NCI-H1417 (cell line): ENCODE results near the gene ACLY.
"Not testable (repeated sequence)": the region's sequence is repeated elsewhere in the genome, so short reads cannot be mapped to it uniquely, and the experiment has no call there.

Experiments
- DNase-seq, 3 experiments: peaks; one replicate each; lab custom pipeline; 2025; lab: John Stamatoyannopoulos, UW

The ACLY gene

GRCh38 chr17:41939693-41940090 is 20.9 kb upstream of the ACLY start:
- DNase-seq = no peak

GRCh38 chr17:41939044-41939692 is 20.4 kb upstream of the ACLY start:
- no peak for DNase-seq

- DNase-seq = no peak
Measured at GRCh38 chr17:41937970-41938954, 19.5 kb upstream of the ACLY start.

DNA sequence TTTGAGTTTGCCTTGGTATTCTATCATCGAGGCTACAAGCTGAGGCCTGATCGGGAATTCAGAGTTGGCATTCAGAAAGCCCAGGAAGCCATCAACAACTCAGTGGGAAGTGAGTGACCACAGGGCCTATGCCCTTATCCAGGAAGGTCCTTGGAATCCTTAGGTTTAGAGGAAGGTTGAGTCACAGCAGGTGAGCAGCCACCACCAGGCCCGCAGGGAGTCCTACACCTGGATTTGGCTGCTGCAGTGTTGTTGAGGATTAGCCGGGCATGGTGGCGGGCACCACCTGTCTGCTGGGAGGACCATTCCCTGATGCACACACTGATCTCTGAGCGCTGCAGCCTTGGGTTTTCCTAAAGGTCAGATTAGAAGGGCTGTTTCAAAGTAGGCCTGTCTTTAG is 16.9 kb upstream of the ACLY start:
- no peak for DNase-seq

DNA sequence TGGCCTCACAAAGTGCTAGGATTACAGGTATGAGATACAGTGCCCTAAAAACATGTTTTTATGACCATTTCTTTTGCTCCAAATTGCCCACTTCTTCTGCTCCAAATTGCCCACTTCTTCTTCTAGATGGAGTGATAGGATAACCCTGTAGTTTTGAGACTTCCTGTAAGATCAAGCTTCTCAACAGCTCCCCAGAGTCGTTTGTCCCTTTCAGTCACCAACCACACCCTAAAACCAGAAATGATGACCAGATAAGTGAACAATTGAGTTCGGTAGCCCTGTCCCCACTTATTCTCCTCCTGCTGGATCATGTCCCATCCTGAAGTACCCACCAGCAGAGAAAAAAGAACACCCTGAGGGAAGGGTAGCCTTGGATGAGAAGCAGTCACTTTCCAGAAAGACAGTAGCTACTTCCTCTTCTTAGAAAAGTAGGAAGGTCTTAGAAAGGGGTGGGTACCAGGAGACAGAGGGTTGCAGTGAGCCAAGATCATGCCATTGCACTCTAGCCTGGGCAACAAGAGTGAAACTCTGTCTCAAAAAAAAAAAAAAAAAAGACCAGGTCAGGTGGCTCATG is 14.2 kb upstream of the ACLY start:
- no peak for DNase-seq

DNA sequence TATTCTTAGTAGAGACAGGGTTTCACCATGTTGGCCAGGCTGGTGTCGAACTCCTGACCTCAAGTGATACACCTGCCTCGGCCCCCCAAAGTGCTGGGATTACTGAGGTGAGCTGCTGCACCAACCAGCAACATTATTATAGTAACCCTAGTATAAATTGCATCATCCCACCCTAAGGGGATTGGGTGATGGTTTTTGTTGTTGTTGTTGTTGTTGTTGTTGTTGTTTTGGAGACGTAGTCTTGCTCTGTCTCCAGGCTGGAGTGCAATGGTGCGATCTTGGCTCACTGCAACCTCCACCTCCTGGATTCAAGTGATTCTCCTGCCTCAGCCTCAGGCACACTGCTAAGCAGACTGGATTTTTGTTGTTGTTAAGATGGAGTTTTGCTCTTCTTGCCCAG is 13.0 kb upstream of the ACLY start:
- not testable (repeated sequence) for DNase-seq

DNA sequence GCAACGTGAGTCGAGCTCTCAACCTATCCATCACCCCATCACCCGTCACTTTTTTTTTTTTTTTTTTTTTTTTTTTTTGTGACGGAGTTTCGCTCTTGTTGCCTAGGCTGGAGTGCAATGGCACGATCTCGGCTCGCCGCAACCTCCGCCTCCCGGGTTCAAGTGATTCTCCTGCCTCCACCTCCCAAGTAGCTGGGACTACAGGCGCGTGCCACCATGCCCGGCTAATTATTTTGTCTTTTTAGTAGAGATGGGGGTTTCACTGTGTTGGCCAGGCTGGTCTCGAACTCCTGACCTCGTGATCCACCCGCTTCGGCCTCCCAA is 12.0 kb upstream of the ACLY start:
- DNase-seq = not testable (repeated sequence)

- DNase-seq = peak; percentile 94 to 97 (median 94)
Measured at GRCh38 chr17:41930009-41930832, 11.5 kb upstream of the ACLY start, which contains the start of gene ODAD4. TSS of gene ODAD4 (plus strand) at chr17:41930617. CDS start at chr17:41930724, 107 bp downstream.

DNA sequence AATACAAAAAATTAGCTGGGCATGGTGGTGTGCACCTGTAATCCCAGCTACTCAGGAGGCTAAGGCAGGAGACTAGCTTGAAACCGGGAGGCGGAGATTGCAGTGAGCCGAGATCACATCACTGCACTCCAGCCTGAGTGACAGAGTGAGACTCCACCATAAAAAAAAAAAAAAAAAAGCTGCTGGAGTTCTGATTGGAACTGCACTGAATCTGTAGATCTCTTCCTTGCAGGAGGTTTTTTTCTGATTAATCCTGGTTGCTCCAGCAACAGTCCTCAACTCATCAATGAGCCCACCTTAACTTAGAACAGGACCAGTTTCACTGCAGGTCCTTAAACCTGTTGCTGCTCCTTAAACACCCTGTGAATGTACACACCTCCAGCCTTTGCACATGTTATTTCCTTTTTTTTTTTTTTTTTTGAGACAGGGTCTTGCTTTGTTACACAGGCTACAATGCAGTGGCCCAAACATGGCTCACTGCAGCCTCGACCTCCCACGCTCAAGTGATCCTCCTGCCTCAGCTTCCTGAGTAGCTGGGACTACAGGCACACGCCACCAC is 10.0 kb upstream of the ACLY start:
- no peak for DNase-seq

GRCh38 chr17:41925991-41926590 is 7.3 kb upstream of the ACLY start:
- no peak for DNase-seq

GRCh38 chr17:41920580-41920955 is 1.8 kb upstream of the ACLY start:
- DNase-seq = no peak

GRCh38 chr17:41919840-41920579 is 1.3 kb upstream of the ACLY start:
- no peak for DNase-seq

DNA sequence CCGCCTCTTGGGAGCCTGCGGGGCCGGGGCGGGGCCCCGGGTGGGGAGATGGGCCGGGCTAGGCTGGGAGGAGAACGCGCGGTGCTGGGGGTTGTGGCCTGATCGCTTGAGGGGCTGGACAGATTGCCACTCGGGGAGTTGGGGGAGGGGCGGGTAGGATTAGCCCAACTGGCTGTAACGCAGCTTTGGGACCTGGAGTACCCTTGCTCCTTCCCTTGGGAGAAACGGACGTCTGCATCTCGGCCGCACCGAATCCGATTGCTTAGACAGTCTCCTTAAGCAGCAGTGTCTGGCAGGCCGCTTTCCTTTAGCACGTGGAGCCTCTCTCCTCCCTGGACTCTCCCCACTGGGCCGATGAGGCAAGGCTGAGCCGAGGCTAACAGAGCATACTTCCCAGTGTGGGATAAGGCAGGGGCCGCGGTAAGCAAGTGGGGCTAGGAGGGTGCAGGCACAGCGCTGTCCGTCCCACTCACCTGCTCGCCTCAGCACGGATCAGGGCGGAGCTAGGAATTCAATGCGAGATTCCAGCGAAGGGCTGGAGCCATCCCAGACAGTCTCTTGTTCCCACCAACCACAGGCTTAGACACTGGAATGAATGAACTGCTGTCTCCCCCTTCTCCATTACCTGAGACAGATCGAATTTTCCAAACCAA is 540 bp upstream of the ACLY start:
- DNase-seq = peak in 1 of 3 experiments; percentile 67

- peak; percentile 46 to 76 (median 76) for DNase-seq
Measured at GRCh38 chr17:41917679-41918313, 955 bp downstream of the ACLY start.

- DNase-seq = no peak
Measured at GRCh38 chr17:41917192-41917591, 1.6 kb downstream of the ACLY start.

DNA sequence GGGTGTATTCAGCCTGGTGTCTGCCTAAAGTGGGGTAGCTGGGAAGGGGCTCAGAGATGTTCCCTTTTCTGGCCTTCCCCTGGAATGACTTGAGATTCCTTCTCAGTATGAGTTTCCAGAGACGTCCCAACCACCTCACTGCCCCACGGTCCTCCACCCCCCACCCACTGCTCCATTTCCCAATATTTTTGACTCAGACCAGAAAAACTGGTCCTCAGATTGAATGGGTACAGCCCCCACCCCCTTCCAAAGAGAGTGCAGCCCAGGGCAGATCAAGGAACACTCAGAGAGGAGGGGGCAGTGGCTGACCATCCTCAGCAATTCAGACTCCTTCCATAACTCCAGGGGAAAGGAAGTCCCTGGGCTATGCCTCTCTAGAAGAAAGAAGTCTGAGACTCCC is 3.2 kb downstream of the ACLY start:
- DNase-seq = no peak

- no peak for DNase-seq
Measured at GRCh38 chr17:41915020-41915419, 3.7 kb downstream of the ACLY start.

GRCh38 chr17:41914358-41914766 is 4.4 kb downstream of the ACLY start:
- no peak for DNase-seq

GRCh38 chr17:41913798-41914197 is 5.0 kb downstream of the ACLY start:
- no peak for DNase-seq

- no peak for DNase-seq
Measured at GRCh38 chr17:41912925-41913324, 5.8 kb downstream of the ACLY start.
